Liver (tissue), 9 donors: ENCODE measurements around the gene TMEM141. TPM values are rescaled to one million over a fixed set of nuclear protein-coding genes. Genes with fewer than 3 reads are reported as not detected.

Source experiments
- DNase-seq: peaks from one replicate; pipeline ENCODE4 v3.0.0-alpha.2; 2017; ENCODE audit warnings: low spot score
- H3K27ac ChIP-seq, 2 donors: one replicate each; pipeline ENCODE4 v1.7.0; 2013; ENCODE audit warnings: inconsistent platforms in 2 of 2, low read length in 2 of 2, control low read depth in 1 of 2, low read depth in 1 of 2, mild to moderate bottlenecking in 1 of 2
- H3K27me3 ChIP-seq, 4 donors: one replicate each; pipeline versions ENCODE4 v1.6.1 to v1.7.0; 2013; ENCODE audit warnings: low read length in 3 of 4, inconsistent platforms in 1 of 4, mild to moderate bottlenecking in 1 of 4, moderate library complexity in 1 of 4; ENCODE audit not compliant: control insufficient read depth in 4 of 4, insufficient read depth in 4 of 4
- H3K36me3 ChIP-seq, 4 donors: one replicate each; pipeline versions ENCODE4 v1.6.1 to v1.7.0; 2013; ENCODE audit warnings: low read length in 3 of 4, mild to moderate bottlenecking in 3 of 4, low read depth in 1 of 4, moderate library complexity in 1 of 4; ENCODE audit not compliant: control insufficient read depth in 4 of 4, insufficient read depth in 3 of 4
- H3K4me1 ChIP-seq, 4 donors: one replicate each; pipeline versions ENCODE4 v1.6.1 to v1.7.0; 2013; ENCODE audit warnings: low read length in 3 of 4, mild to moderate bottlenecking in 3 of 4, moderate library complexity in 1 of 4; ENCODE audit not compliant: control insufficient read depth in 4 of 4, insufficient read depth in 4 of 4
- H3K4me3 ChIP-seq, 3 donors: one replicate each; pipeline versions ENCODE4 v1.6.1 to v1.7.0; 2013; ENCODE audit warnings: low read length in 3 of 3, control low read depth in 1 of 3, low read depth in 1 of 3, mild to moderate bottlenecking in 1 of 3
- H3K9ac ChIP-seq, 2 donors: one replicate each; pipeline ENCODE4 v1.7.0; 2013; ENCODE audit warnings: low read length in 2 of 2, mild to moderate bottlenecking in 2 of 2, moderate library complexity in 2 of 2, control low read depth in 1 of 2, low read depth in 1 of 2
- H3K9me3 ChIP-seq, 4 donors: one replicate each; pipeline versions ENCODE4 v1.6.1 to v1.7.0; 2013; ENCODE audit warnings: low read length in 3 of 4; ENCODE audit not compliant: control insufficient read depth in 4 of 4
- CTCF ChIP-seq: fragments of 150-350 bp; IDR thresholded peaks from 2 replicates; pipeline ENCODE4 v1.5.1; 2017; ENCODE audit warnings: improper control_type of control experiment, low read depth, low read length; ENCODE audit not compliant: missing input control
- EGR1 ChIP-seq, 2 donors: IDR thresholded peaks; 2 replicates each; pipeline ENCODE4 v1.6.1; 2016 to 2018; ENCODE audit warnings: antibody characterized with exemption in 2 of 2, low read depth in 2 of 2
- FOXA1 ChIP-seq: IDR thresholded peaks from 2 replicates; pipeline ENCODE4 v1.6.1; 2016; ENCODE audit warnings: antibody characterized with exemption
- FOXA2 ChIP-seq: IDR thresholded peaks from 2 replicates; pipeline ENCODE4 v1.6.1; 2016; ENCODE audit warnings: antibody characterized with exemption
- GABPA ChIP-seq, 2 donors: IDR thresholded peaks in 1 of 2; conservative IDR thresholded peaks in 1 of 2; 2 replicates each; pipeline ENCODE4 v1.6.1; 2016; ENCODE audit warnings: antibody characterized with exemption in 2 of 2, mild to moderate bottlenecking in 1 of 2, moderate library complexity in 1 of 2
- HNF4A ChIP-seq, 2 donors: conservative IDR thresholded peaks; 2 replicates each; pipeline ENCODE4 v1.6.1; 2016; ENCODE audit warnings: antibody characterized with exemption in 2 of 2, mild to moderate bottlenecking in 2 of 2
- HNF4G ChIP-seq: IDR thresholded peaks from 2 replicates; pipeline ENCODE4 v1.6.1; 2016; ENCODE audit warnings: antibody characterized with exemption
- JUND ChIP-seq, 2 donors: IDR thresholded peaks; 2 replicates each; pipeline ENCODE4 v1.6.1; 2016; ENCODE audit warnings: antibody characterized with exemption in 2 of 2
- MAX ChIP-seq: IDR thresholded peaks from 2 replicates; pipeline ENCODE4 v1.6.1; 2016; ENCODE audit warnings: antibody characterized with exemption
- NR2F2 ChIP-seq: IDR thresholded peaks from 2 replicates; pipeline ENCODE4 v1.6.1; 2016; ENCODE audit warnings: antibody characterized with exemption
- RAD21 ChIP-seq, 2 donors: IDR thresholded peaks; 2 replicates each; pipeline ENCODE4 v1.6.1; 2016; ENCODE audit warnings: antibody characterized with exemption in 2 of 2, mild to moderate bottlenecking in 2 of 2
- RXRA ChIP-seq, 2 donors: IDR thresholded peaks; 2 replicates each; pipeline ENCODE4 v1.6.1; 2017 to 2018; ENCODE audit warnings: antibody characterized with exemption in 2 of 2, mild to moderate bottlenecking in 1 of 2
- SP1 ChIP-seq: IDR thresholded peaks from 2 replicates; pipeline ENCODE4 v1.6.1; 2018; ENCODE audit warnings: antibody characterized with exemption, mild to moderate bottlenecking
- TAF1 ChIP-seq: conservative IDR thresholded peaks from 2 replicates; pipeline ENCODE4 v1.6.1; 2016; ENCODE audit warnings: antibody characterized with exemption, mild to moderate bottlenecking
- YY1 ChIP-seq: IDR thresholded peaks from 2 replicates; pipeline ENCODE4 v1.6.1; 2016; ENCODE audit warnings: antibody characterized with exemption, mild to moderate bottlenecking
- WGBS: extraction: QIAGEN DNeasy Blood & Tissue Kit; methylation state at CpG from one replicate; pipeline ENCODE4 v1.1.7; 2013; 5-methylcytosine and 5-hydroxymethylcytosine counted together
- polyA plus RNA-seq, 2 donors: library from polyadenylated mRNA; stranded (reverse) in 1 of 2; unstranded in 1 of 2; fragments of 200-250 nt in 1 of 2; fragments of >200 nt in 1 of 2; fragmentation: Nextera tagmentation in 1 of 2; extraction: Ambion mirVana in 1 of 2; gene quantifications; one replicate each; pipeline versions ENCODE4 v1.2.1 to v1.2.3, GENCODE V29; 2013 to 2015
- total RNA-seq, 2 donors: library from RNA; depleted of rRNA; stranded (reverse); fragments of >200 nt; gene quantifications; one replicate each; pipeline ENCODE4 v1.2.3, GENCODE V29; 2014
- TF ChIP-seq, protein P1 (sequence below): IDR thresholded peaks from 2 replicates; pipeline ENCODE4 v1.6.1; 2016; ENCODE audit warnings: antibody characterized with exemption
- TF ChIP-seq, protein P2 (sequence below): IDR thresholded peaks from 2 replicates; pipeline ENCODE4 v1.6.1; 2016; ENCODE audit warnings: antibody characterized with exemption, mild to moderate bottlenecking
- donor health status: healthy.
- donor health status: healthy.
- donor health status: healthy.
- donor health status: healthy.
- donor health status: healthy.

TMEM141 gene
- total and polyA plus RNA-seq, 4 donors, result 32.2 to 74.7 (median 66.2) TPM

DNA sequence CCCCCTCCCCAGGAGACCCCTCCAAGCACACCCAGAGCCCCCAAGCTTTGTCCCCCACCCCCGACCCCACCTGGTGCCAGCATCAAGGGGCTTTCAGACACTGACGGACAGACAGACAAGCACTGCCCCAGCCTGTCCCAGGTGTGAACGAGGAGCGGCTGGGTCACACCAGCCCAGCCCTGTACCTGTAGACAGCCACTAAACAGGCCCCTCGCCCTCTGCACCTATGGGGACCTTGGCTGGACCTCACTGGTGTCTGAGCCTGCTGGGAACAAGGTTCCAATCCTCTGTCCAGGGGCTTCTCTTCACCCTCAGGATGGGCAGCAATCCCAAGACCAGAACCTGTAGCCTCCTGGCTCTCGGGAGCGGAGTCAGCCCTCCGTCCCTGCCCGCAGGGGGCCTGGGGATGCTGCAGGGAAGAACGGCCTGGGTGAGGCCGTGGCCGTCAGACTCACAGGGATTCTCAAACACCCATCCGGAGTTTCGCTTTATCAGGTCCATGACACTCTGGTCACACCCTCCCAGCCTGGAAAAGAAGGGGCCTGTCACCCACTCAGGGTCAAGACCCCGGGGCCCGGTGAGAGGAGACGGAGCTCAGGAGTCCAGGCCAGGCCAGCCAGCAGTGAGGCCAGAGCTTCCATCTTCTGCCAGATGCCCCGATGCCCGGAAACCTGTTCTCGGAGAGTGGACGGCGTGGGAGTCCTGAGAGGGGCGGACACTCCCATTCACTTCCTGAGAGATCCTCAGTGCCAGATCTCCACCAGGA, 45.6 kb upstream of the TMEM141 start (continued):
- no peak for TF ChIP-seq HNF4A (conservative IDR thresholded peaks at IDR 0.05)
- TF ChIP-seq RAD21 (IDR thresholded peaks at IDR 0.05), result no peak
- TF ChIP-seq TAF1, result no peak
- TF ChIP-seq SP1, result no peak

DNA sequence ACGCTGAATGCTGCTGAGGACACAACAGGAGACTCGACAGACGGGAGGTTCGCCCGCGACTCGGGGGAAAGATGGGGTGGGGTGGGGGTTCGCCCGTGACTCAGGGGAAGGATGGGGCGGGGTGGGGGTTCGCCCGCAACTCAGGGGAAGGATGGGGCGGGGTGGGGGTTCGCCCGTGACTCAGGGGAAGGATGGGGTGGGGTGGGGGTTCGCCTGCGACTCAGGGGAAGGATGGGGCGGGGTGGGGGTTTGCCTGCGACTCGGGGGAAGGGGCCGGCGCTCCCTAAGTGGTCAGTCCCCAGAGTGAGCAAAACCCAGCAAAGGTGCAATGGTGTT, 45.0 kb upstream of the TMEM141 start:
- H3K27me3 ChIP-seq, result no peaks in the 10 kb centered on the region
- H3K27ac ChIP-seq, result no peak overlapping the region
- WGBS, result 82% methylated on average over 22 of the region's 22 CpGs
- TF ChIP-seq TAF1, result no peak
- no peak for TF ChIP-seq HNF4G
- TF ChIP-seq SP1, result no peak
- TF ChIP-seq RAD21 (IDR thresholded peaks at IDR 0.05), result no peak
- TF ChIP-seq HNF4A (conservative IDR thresholded peaks at IDR 0.05), result no peak
- TF ChIP-seq, protein P1, sequence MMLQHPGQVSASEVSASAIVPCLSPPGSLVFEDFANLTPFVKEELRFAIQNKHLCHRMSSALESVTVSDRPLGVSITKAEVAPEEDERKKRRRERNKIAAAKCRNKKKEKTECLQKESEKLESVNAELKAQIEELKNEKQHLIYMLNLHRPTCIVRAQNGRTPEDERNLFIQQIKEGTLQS, result no peak
- TF ChIP-seq JUND (IDR thresholded peaks at IDR 0.05), result no peak
- no peak for TF ChIP-seq RXRA (IDR thresholded peaks at IDR 0.05)
- no peak for TF ChIP-seq MAX
- no peak for TF ChIP-seq NR2F2
- no peak for TF ChIP-seq FOXA2
- no peak for TF ChIP-seq GABPA (IDR thresholded peaks at IDR 0.05 in 1 of 2, conservative IDR thresholded peaks at IDR 0.05 in 1 of 2)
- no peak for TF ChIP-seq CTCF
- TF ChIP-seq, protein P2, sequence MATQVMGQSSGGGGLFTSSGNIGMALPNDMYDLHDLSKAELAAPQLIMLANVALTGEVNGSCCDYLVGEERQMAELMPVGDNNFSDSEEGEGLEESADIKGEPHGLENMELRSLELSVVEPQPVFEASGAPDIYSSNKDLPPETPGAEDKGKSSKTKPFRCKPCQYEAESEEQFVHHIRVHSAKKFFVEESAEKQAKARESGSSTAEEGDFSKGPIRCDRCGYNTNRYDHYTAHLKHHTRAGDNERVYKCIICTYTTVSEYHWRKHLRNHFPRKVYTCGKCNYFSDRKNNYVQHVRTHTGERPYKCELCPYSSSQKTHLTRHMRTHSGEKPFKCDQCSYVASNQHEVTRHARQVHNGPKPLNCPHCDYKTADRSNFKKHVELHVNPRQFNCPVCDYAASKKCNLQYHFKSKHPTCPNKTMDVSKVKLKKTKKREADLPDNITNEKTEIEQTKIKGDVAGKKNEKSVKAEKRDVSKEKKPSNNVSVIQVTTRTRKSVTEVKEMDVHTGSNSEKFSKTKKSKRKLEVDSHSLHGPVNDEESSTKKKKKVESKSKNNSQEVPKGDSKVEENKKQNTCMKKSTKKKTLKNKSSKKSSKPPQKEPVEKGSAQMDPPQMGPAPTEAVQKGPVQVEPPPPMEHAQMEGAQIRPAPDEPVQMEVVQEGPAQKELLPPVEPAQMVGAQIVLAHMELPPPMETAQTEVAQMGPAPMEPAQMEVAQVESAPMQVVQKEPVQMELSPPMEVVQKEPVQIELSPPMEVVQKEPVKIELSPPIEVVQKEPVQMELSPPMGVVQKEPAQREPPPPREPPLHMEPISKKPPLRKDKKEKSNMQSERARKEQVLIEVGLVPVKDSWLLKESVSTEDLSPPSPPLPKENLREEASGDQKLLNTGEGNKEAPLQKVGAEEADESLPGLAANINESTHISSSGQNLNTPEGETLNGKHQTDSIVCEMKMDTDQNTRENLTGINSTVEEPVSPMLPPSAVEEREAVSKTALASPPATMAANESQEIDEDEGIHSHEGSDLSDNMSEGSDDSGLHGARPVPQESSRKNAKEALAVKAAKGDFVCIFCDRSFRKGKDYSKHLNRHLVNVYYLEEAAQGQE, result no peak
- TF ChIP-seq FOXA1, result no peak
- no peak for DNase-seq
- H3K9me3 ChIP-seq, result peaks cover 0 to 2% (median 0%) of the 10 kb centered on the region in 4 donors
- H3K9ac ChIP-seq, result no peak overlapping the region
- H3K36me3 ChIP-seq, result no peaks in the 10 kb centered on the region
- H3K4me1 ChIP-seq, result peaks cover 0 to 6% (median 1%) of the 10 kb centered on the region in 4 donors
- H3K4me3 ChIP-seq, result no peak overlapping the region

DNA sequence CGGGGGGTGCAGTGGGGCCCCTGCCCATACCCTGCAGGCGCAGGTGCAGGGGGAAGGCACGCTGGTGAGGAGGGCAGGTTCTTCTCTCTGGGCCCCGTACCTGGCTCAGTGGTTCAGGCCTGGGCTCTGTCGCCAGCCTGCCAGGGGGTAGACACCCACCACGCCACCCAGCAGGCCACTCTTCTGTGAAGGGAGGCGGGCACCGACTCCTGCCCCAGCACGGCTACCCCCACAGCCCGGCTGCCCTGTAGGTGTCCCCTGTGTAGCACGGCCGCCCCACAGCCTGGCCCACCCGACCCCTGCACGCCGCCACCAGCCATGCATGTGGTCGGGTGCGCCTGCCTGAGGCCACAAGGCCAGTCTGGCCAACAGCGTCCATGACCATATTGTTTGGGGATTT, 44.5 kb upstream of the TMEM141 start:
- WGBS, result 96% methylated on average over 18 of the region's 18 CpGs
- H3K27me3 ChIP-seq, result no peaks in the 10 kb centered on the region
- H3K27ac ChIP-seq, result no peak overlapping the region
- no peak overlapping the region for H3K4me3 ChIP-seq
- H3K4me1 ChIP-seq, result peaks cover 0 to 3% (median 0%) of the 10 kb centered on the region in 4 donors
- peaks cover 0 to 7% (median 0%) of the 10 kb centered on the region in 4 donors for H3K9me3 ChIP-seq
- DNase-seq, result no peak
- no peak overlapping the region for H3K9ac ChIP-seq
- TF ChIP-seq SP1, result no peak
- no peak for TF ChIP-seq GABPA (IDR thresholded peaks at IDR 0.05 in 1 of 2, conservative IDR thresholded peaks at IDR 0.05 in 1 of 2)
- TF ChIP-seq RXRA (IDR thresholded peaks at IDR 0.05), result no peak
- TF ChIP-seq HNF4A (conservative IDR thresholded peaks at IDR 0.05), result no peak
- no peak for TF ChIP-seq CTCF
- no peak for TF ChIP-seq EGR1 (IDR thresholded peaks at IDR 0.05; ENCODE audit: low read depth in 2 of 2)
- no peak for TF ChIP-seq FOXA2
- TF ChIP-seq RAD21 (IDR thresholded peaks at IDR 0.05), result no peak
- TF ChIP-seq HNF4G, result no peak
- no peak for TF ChIP-seq YY1
- no peak for TF ChIP-seq MAX
- TF ChIP-seq, protein P1, result no peak
- no peak for TF ChIP-seq JUND (IDR thresholded peaks at IDR 0.05)
- no peak for TF ChIP-seq TAF1
- no peaks in the 10 kb centered on the region for H3K36me3 ChIP-seq
